GM23338 (cell line): ENCODE results near the gene MIPEP. TPM values are rescaled to one million over a fixed set of nuclear protein-coding genes. Genes with fewer than 3 reads are reported as not detected.

Experiments
- ATAC-seq: fragments of 200-7000 bp; cut with Tn5 transposase; 3 replicates; pipeline ENCODE4 v1.9.1; 2020
- DNase-seq: peaks from one replicate; pipeline ENCODE4 v3.0.0-alpha.2; 2015; ENCODE audit warnings: low spot score
- H2AFZ ChIP-seq: fragments of 200-600 bp; sonication (generic); 2 replicates; pipeline ENCODE4 v1.8.0; 2016; ENCODE audit warnings: antibody characterized with exemption, mild to moderate bottlenecking, moderate library complexity
- H3F3A ChIP-seq: fragments of 200-600 bp; sonication (generic); replicated peaks from 2 replicates; pipeline ENCODE4 v1.8.0; 2017; ENCODE audit warnings: antibody characterized with exemption, mixed run types, low read depth
- H3K27ac ChIP-seq: fragments of 200-600 bp; sonication (generic); 2 replicates; pipeline ENCODE4 v1.6.1; 2016; ENCODE audit warnings: low read depth
- H3K27me3 ChIP-seq: fragments of 200-600 bp; sonication (generic); 2 replicates; pipeline ENCODE4 v1.8.0; 2016; ENCODE audit warnings: mild to moderate bottlenecking, mixed run types, moderate library complexity; ENCODE audit not compliant: insufficient read depth
- H3K36me3 ChIP-seq: fragments of 200-600 bp; sonication (generic); 2 replicates; pipeline ENCODE4 v1.8.0; 2016; ENCODE audit warnings: mild to moderate bottlenecking; ENCODE audit not compliant: insufficient read depth
- H3K4me1 ChIP-seq: fragments of 200-600 bp; sonication (generic); 2 replicates; pipeline ENCODE4 v1.8.0; 2016; ENCODE audit warnings: mild to moderate bottlenecking, moderate library complexity; ENCODE audit not compliant: insufficient read depth
- H3K4me2 ChIP-seq: fragments of 200-600 bp; sonication (generic); 2 replicates; pipeline ENCODE4 v1.7.1; 2017; ENCODE audit warnings: mixed run types
- H3K4me3 ChIP-seq: fragments of 200-600 bp; sonication (generic); 2 replicates; pipeline ENCODE4 v1.6.1; 2016; ENCODE audit warnings: mixed run types
- H3K79me2 ChIP-seq: fragments of 200-600 bp; sonication (generic); replicated peaks from 2 replicates; pipeline ENCODE4 v1.8.0; 2017; ENCODE audit warnings: mild to moderate bottlenecking; ENCODE audit not compliant: insufficient read depth
- H3K9me2 ChIP-seq: fragments of 200-600 bp; sonication (generic); 2 replicates; pipeline ENCODE4 v1.8.0; 2017; ENCODE audit not compliant: insufficient read depth
- H4K20me1 ChIP-seq: fragments of 200-600 bp; sonication (generic); replicated peaks from 2 replicates; pipeline ENCODE4 v1.8.0; 2017; ENCODE audit warnings: mild to moderate bottlenecking; ENCODE audit not compliant: insufficient read depth
- H3K27ac Mint-ChIP-seq: 2 replicates; pipeline ENCODE4 v1.8.0; 2020; ENCODE audit warnings: inconsistent platforms, mild to moderate bottlenecking, moderate library complexity, mixed read lengths
- H3K27me3 Mint-ChIP-seq: 3 replicates; pipeline ENCODE4 v1.8.0; 2022; ENCODE audit warnings: low read depth, mild to moderate bottlenecking, moderate library complexity, mixed read lengths, inconsistent platforms; ENCODE audit not compliant: insufficient read depth, poor library complexity
- H3K36me3 Mint-ChIP-seq: 3 replicates; pipeline ENCODE4 v1.8.0; 2021; ENCODE audit warnings: low read depth, mild to moderate bottlenecking, inconsistent platforms, moderate library complexity, mixed read lengths
- H3K4me1 Mint-ChIP-seq: 3 replicates; pipeline ENCODE4 v1.8.0; 2020; ENCODE audit warnings: mild to moderate bottlenecking, inconsistent platforms, mixed read lengths
- H3K4me3 Mint-ChIP-seq: 3 replicates; pipeline ENCODE4 v1.8.0; 2021; ENCODE audit warnings: moderate library complexity, mild to moderate bottlenecking, inconsistent platforms, mixed read lengths
- H3K9me3 Mint-ChIP-seq: 3 replicates; pipeline ENCODE4 v1.8.0; 2020; ENCODE audit warnings: moderate library complexity, mild to moderate bottlenecking, inconsistent platforms, mixed read lengths
- CTCF ChIP-seq, 2 experiments: fragments of 200-600 bp in 1 of 2; sonication (generic) in 1 of 2; conservative IDR thresholded peaks; 2 replicates each; pipeline versions ENCODE4 v1.5.1 to v1.6.1; 2016 to 2017; ENCODE audit warnings: antibody characterized with exemption in 2 of 2, low read depth in 2 of 2, mild to moderate bottlenecking in 2 of 2, moderate library complexity in 1 of 2
- EZH2 ChIP-seq: fragments of 200-600 bp; sonication (generic); IDR thresholded peaks from one replicate; pipeline ENCODE4 v1.8.0; 2017; ENCODE audit warnings: antibody characterized with exemption, mild to moderate bottlenecking, low read depth; ENCODE audit not compliant: unreplicated experiment
- EZH2phosphoT487 ChIP-seq: fragments of 200-600 bp; sonication (generic); IDR thresholded peaks from one replicate; pipeline ENCODE4 v1.8.1; 2018; ENCODE audit warnings: antibody characterized with exemption; ENCODE audit not compliant: unreplicated experiment
- JUNB ChIP-seq: IDR thresholded peaks from one replicate; pipeline ENCODE4 v1.6.1; 2016; ENCODE audit warnings: antibody characterized with exemption; ENCODE audit not compliant: unreplicated experiment
- REST ChIP-seq: IDR thresholded peaks from one replicate; pipeline ENCODE4 v1.6.1; 2018; ENCODE audit warnings: antibody characterized with exemption; ENCODE audit not compliant: unreplicated experiment
- ZNF114 ChIP-seq: fragments of 250-450 bp; sonication (Bioruptor Pico); IDR thresholded peaks from 2 replicates; pipeline ENCODE4 v1.5.0; 2020; ENCODE audit warnings: mild to moderate bottlenecking, moderate library complexity
- ZNF331 ChIP-seq: fragments of 250-450 bp; sonication (Bioruptor Pico); IDR thresholded peaks from 2 replicates; pipeline ENCODE4 v1.5.0; 2020; ENCODE audit warnings: low read depth, mild to moderate bottlenecking, moderate library complexity
- ZNF462 ChIP-seq: fragments of 250-450 bp; sonication (Bioruptor Pico); IDR thresholded peaks from 2 replicates; pipeline ENCODE4 v1.5.0; 2020; ENCODE audit warnings: mild to moderate bottlenecking, moderate library complexity
- polyA plus RNA-seq: library from polyadenylated mRNA; unstranded; fragments of >200 nt; fragmentation: Nextera tagmentation; extraction: Ambion mirVana; gene quantifications from 2 replicates; pipeline ENCODE4 v1.2.1, GENCODE V29; 2016
- total RNA-seq: library from RNA; depleted of rRNA; stranded (reverse); fragments of >200 nt; shearing (Covaris generic); gene quantifications from 2 replicates; pipeline ENCODE4 v1.2.3, GENCODE V29; 2014

The MIPEP gene
- total and polyA plus RNA-seq, 2 experiments from 2014 or later, result 20.8 to 22.5 TPM

GRCh38 chr13:23790577-23791170, 98.5 kb downstream of the MIPEP start:
- no peak overlapping the region for H3K4me3 Mint-ChIP-seq
- no peak overlapping the region for H3K4me2 ChIP-seq
- DNase-seq (no peak), ATAC-seq (no peak)
- H4K20me1 ChIP-seq, result no peaks in the 10 kb centered on the region
- H3K27ac ChIP-seq, result no peak overlapping the region
- TF ChIP-seq JUNB (no peak), EZH2phosphoT487 (no peak), REST (no peak)
- peaks cover 14% of the 10 kb centered on the region for H3K4me1 ChIP-seq
- no peaks in the 10 kb centered on the region for H3K9me3 Mint-ChIP-seq
- H3K4me1 Mint-ChIP-seq, result peaks cover 11% of the 10 kb centered on the region
- no peaks in the 10 kb centered on the region for H3K79me2 ChIP-seq
- H3K27ac Mint-ChIP-seq, result no peak overlapping the region
- no peaks in the 10 kb centered on the region; the same call in 2 of the 3 replicates for H3K36me3 Mint-ChIP-seq
- H3K27me3 ChIP-seq, result no peaks in the 10 kb centered on the region
- H3K36me3 ChIP-seq, result no peaks in the 10 kb centered on the region
- no peaks in the 10 kb centered on the region for H3F3A ChIP-seq
- peaks cover 3% of the 10 kb centered on the region for H3K9me2 ChIP-seq
- H3K4me3 ChIP-seq, result no peak overlapping the region
- H2AFZ ChIP-seq, result no peak overlapping the region
- no peaks in the 10 kb centered on the region for H3K27me3 Mint-ChIP-seq

GRCh38 chr13:23789576-23790346, 99.4 kb downstream of the MIPEP start:
- H3K4me3 Mint-ChIP-seq, result no peak overlapping the region
- TF ChIP-seq JUNB (no peak), CTCF (conservative IDR thresholded peaks at IDR 0.05; ENCODE audit: low read depth in 2 of 2) (no peak), ZNF114 (CRISPR knock-in tag) (no peak), EZH2phosphoT487 (no peak), EZH2 (no peak), ZNF331 (CRISPR knock-in tag) (no peak), ZNF462 (CRISPR knock-in tag) (no peak)

More at GRCh38 chr13:23789576-23790346, 99.4 kb downstream of the MIPEP start:
- H3K9me3 Mint-ChIP-seq, result peaks cover 3% of the 10 kb centered on the region; the same call in 2 of the 3 replicates
- peaks cover 9% of the 10 kb centered on the region for H3K4me1 Mint-ChIP-seq
- Histone ChIP-seq H3K27ac (no peak overlapping the region), H3K9me2 (peaks cover 3% of the 10 kb centered on the region), H3K4me1 (peaks cover 5% of the 10 kb centered on the region), H3K27me3 (no peaks in the 10 kb centered on the region), H3K4me3 (no peak overlapping the region), H3K4me2 (no peak overlapping the region), H3F3A (no peaks in the 10 kb centered on the region), H3K79me2 (no peaks in the 10 kb centered on the region), H4K20me1 (no peaks in the 10 kb centered on the region), H3K36me3 (no peaks in the 10 kb centered on the region), H2AFZ (no peak overlapping the region)
- no peak for ATAC-seq
- no peak for DNase-seq
- no peak overlapping the region for H3K27ac Mint-ChIP-seq
- H3K27me3 Mint-ChIP-seq, result no peaks in the 10 kb centered on the region
- peaks cover 4% of the 10 kb centered on the region for H3K36me3 Mint-ChIP-seq
